Measurements from ENCODE around the gene RPS27L.

Gene RPS27L

GRCh38 chr15:63157118-63157843, at the start of gene RPS27L:
RPS27L (minus strand) TSS chr15:63157477; CDS start chr15:63157405, 72 bp downstream.
- FAIRE-seq, result no peak

GRCh38 chr15:63206079-63206478, 48.8 kb upstream of the RPS27L start:
- no peak for FAIRE-seq

GRCh38 chr15:63203451-63204090, 46.3 kb upstream of the RPS27L start:
- no peak for FAIRE-seq

- FAIRE-seq, result no peak
Observed at GRCh38 chr15:63202861-63203260, 45.6 kb upstream of the RPS27L start.

GRCh38 chr15:63200464-63201249, 43.4 kb upstream of the RPS27L start:
- FAIRE-seq, result no peak

GRCh38 chr15:63198371-63199250, 41.3 kb upstream of the RPS27L start:
- FAIRE-seq, result peak; percentile 91

- no peak for FAIRE-seq
Observed at GRCh38 chr15:63197626-63198025, 40.3 kb upstream of the RPS27L start.

GRCh38 chr15:63196842-63197241, 39.6 kb upstream of the RPS27L start:
- FAIRE-seq, result no peak

GRCh38 chr15:63195569-63196015, 38.3 kb upstream of the RPS27L start:
- FAIRE-seq, result no peak

GRCh38 chr15:63194880-63195568, 37.7 kb upstream of the RPS27L start:
- FAIRE-seq, result peak; percentile 96

- FAIRE-seq, result no peak
Observed at GRCh38 chr15:63194302-63194701, 37.0 kb upstream of the RPS27L start.

- FAIRE-seq, result no peak
Observed at GRCh38 chr15:63192619-63193206, 35.4 kb upstream of the RPS27L start.

- no peak for FAIRE-seq
Observed at GRCh38 chr15:63191895-63192618, 34.8 kb upstream of the RPS27L start.

- FAIRE-seq, result no peak
Observed at GRCh38 chr15:63190769-63191649, 33.7 kb upstream of the RPS27L start.

- FAIRE-seq, result no peak
Observed at GRCh38 chr15:63189941-63190768, 32.9 kb upstream of the RPS27L start.

GRCh38 chr15:63188926-63189871, 31.9 kb upstream of the RPS27L start, which contains the start of gene RAB8B:
RAB8B (plus strand) TSS chr15:63189606; CDS start chr15:63189625, 19 bp downstream.
- FAIRE-seq, result no peak

- no peak for FAIRE-seq
Observed at GRCh38 chr15:63188247-63188925, 31.1 kb upstream of the RPS27L start.
